Measurements from ENCODE around the gene PRDM7. TPM values are rescaled to one million over a fixed set of nuclear protein-coding genes. Genes with fewer than 3 reads are reported as not detected.

Gene PRDM7
- total RNA-seq, 1 experiment from 2014 or later = not detected

GRCh38 chr16:90027611-90028010, 49.5 kb downstream of the PRDM7 start:
- Histone ChIP-seq H3K4me3 (ENCODE audit: low read length) (no peak overlapping the region), H3K27ac (ENCODE audit: low read length) (no peak overlapping the region), H4K20me1 (ENCODE audit: low read length) (no peaks in the 10 kb centered on the region), H3K4me2 (ENCODE audit: low read length) (no peak overlapping the region), H3K36me3 (ENCODE audit: low read depth, low read length) (peaks cover 10% of the 10 kb centered on the region; the same call in 1 of the 2 replicates), H3K4me1 (ENCODE audit: insufficient read depth, low read length) (peaks cover 6% of the 10 kb centered on the region), H3F3A (ENCODE audit: low read length, unreplicated experiment) (no peaks in the 10 kb centered on the region), H3K27me3 (ENCODE audit: low read length) (no peaks in the 10 kb centered on the region), H2AFZ (ENCODE audit: low read length) (no peak overlapping the region), H3K79me2 (ENCODE audit: low read length) (peaks cover 11% of the 10 kb centered on the region), H3K9ac (ENCODE audit: low read length) (no peak overlapping the region), H3K9me3 (ENCODE audit: low read length) (no peaks in the 10 kb centered on the region), H3K9me2 (replicated peaks; ENCODE audit: low read length) (no peaks in the 10 kb centered on the region)
- TF ChIP-seq EZH2 (IDR thresholded peaks at IDR 0.05; ENCODE audit: low read length, unreplicated experiment) (no peak), EZH2phosphoT487 (IDR thresholded peaks at IDR 0.05; ENCODE audit: borderline replicate concordance, low read length) (no peak), CTCF (conservative IDR thresholded peaks at IDR 0.05; ENCODE audit: low read depth, low read length) (no peak)
- DNase-seq (no peak), ATAC-seq (no peak)
- intact Hi-C loops (cut with micrococcal nuclease) = no loop called here
- CTCF ChIA-PET = interaction anchor here (0.7 kb wide), 1 partner anchor 146 kb away, joined by 3 read pairs; no protein-coding TSS in a partner anchor
- no TSS peak for BruUV-seq (replicated peaks)
- POLR2A ChIA-PET (ENCODE audit: unreplicated experiment) = no interaction called here

GRCh38 chr16:90026135-90026534, 51.0 kb downstream of the PRDM7 start:
- H3K4me2 ChIP-seq (ENCODE audit: low read length) = no peak overlapping the region
- no peak overlapping the region for H2AFZ ChIP-seq (ENCODE audit: low read length)
- no peaks in the 10 kb centered on the region for H4K20me1 ChIP-seq (ENCODE audit: low read length)
- POLR2A ChIA-PET (ENCODE audit: unreplicated experiment) = no interaction called here
- no peak overlapping the region for H3K27ac ChIP-seq (ENCODE audit: low read length)
- H3K27me3 ChIP-seq (ENCODE audit: low read length) = no peaks in the 10 kb centered on the region
- H3K9me2 ChIP-seq (replicated peaks; ENCODE audit: low read length) = no peaks in the 10 kb centered on the region
- TF ChIP-seq CTCF (conservative IDR thresholded peaks at IDR 0.05; ENCODE audit: low read depth, low read length) = peak; percentile 16; the same call in 1 of the 2 replicates
- no peak for TF ChIP-seq EZH2 (IDR thresholded peaks at IDR 0.05; ENCODE audit: low read length, unreplicated experiment)
- intact Hi-C loops (cut with micrococcal nuclease) = no loop called here
- peaks cover 21% of the 10 kb centered on the region for H3K79me2 ChIP-seq (ENCODE audit: low read length)
- CTCF ChIA-PET = no interaction called here
- H3K4me1 ChIP-seq (ENCODE audit: insufficient read depth, low read length) = peaks cover 17% of the 10 kb centered on the region
- H3K36me3 ChIP-seq (ENCODE audit: low read depth, low read length) = 0 out of 2 replicates have a peak, but pooled peaks cover under 1% of the 10 kb centered on the region
- BruUV-seq (replicated peaks) = no TSS peak
- H3K9ac ChIP-seq (ENCODE audit: low read length) = no peak overlapping the region
- H3K4me3 ChIP-seq (ENCODE audit: low read length) = no peak overlapping the region
- ATAC-seq (no peak), DNase-seq (no peak)
- H3F3A ChIP-seq (ENCODE audit: low read length, unreplicated experiment) = no peaks in the 10 kb centered on the region
- no peaks in the 10 kb centered on the region for H3K9me3 ChIP-seq (ENCODE audit: low read length)

- BruUV-seq (replicated peaks) = no TSS peak
- Histone ChIP-seq H3K4me1 (ENCODE audit: insufficient read depth, low read length) (peaks cover 32% of the 10 kb centered on the region), H3K4me2 (ENCODE audit: low read length) (peak overlapping the region; percentile 96), H3K27me3 (ENCODE audit: low read length) (no peaks in the 10 kb centered on the region), H3K36me3 (ENCODE audit: low read depth, low read length) (no peaks in the 10 kb centered on the region), H3K9me2 (replicated peaks; ENCODE audit: low read length) (no peaks in the 10 kb centered on the region), H3K27ac (ENCODE audit: low read length) (no peak overlapping the region), H3K9me3 (ENCODE audit: low read length) (no peaks in the 10 kb centered on the region), H3K79me2 (ENCODE audit: low read length) (peaks cover 21% of the 10 kb centered on the region), H2AFZ (ENCODE audit: low read length) (peak overlapping the region; percentile 82), H3K9ac (ENCODE audit: low read length) (peak overlapping the region; percentile 89), H3F3A (ENCODE audit: low read length, unreplicated experiment) (no peaks in the 10 kb centered on the region), H3K4me3 (ENCODE audit: low read length) (peak overlapping the region; percentile 79), H4K20me1 (ENCODE audit: low read length) (no peaks in the 10 kb centered on the region)
- ChIA-PET CTCF (no interaction called here), POLR2A (ENCODE audit: unreplicated experiment) (no interaction called here)
- no peak for ATAC-seq
- DNase-seq = no peak
- TF ChIP-seq CTCF (conservative IDR thresholded peaks at IDR 0.05; ENCODE audit: low read depth, low read length) (no peak), EZH2 (IDR thresholded peaks at IDR 0.05; ENCODE audit: low read length, unreplicated experiment) (no peak), EZH2phosphoT487 (IDR thresholded peaks at IDR 0.05; ENCODE audit: borderline replicate concordance, low read length) (no peak)
- intact Hi-C loops (cut with micrococcal nuclease) = no loop called here
Measured at GRCh38 chr16:90023078-90023447, 54.1 kb downstream of the PRDM7 start.
